HepG2 (cell line): Measurements from ENCODE around the gene PRSS21. TPM values are rescaled to one million over a fixed set of nuclear protein-coding genes. Genes with fewer than 3 reads are reported as not detected.
A peak's percentile ranks its signal among the peaks of the same experiment; 100 is the strongest.

ENCODE experiments used
- DR1 ChIP-seq: sonication (generic); formaldehyde crosslinking; IDR thresholded peaks from 2 replicates; pipeline ENCODE4 v1.8.0; 2021; ENCODE audit warnings: mild to moderate bottlenecking, missing genetic modification reagents, inconsistent platforms
- FOXK1 ChIP-seq: sonication (generic); formaldehyde crosslinking; IDR thresholded peaks from 2 replicates; pipeline ENCODE4 v1.4.0; 2020; ENCODE audit warnings: low read depth, missing genetic modification reagents, borderline replicate concordance
- GABPB1 ChIP-seq: IDR thresholded peaks from 2 replicates; pipeline ENCODE4 v1.6.1; 2016; ENCODE audit warnings: mild to moderate bottlenecking, missing genetic modification reagents, moderate library complexity, missing compliant biosample characterization
- HNRNPUL1 ChIP-seq: fragments of 200-400 bp; formaldehyde crosslinking; IDR thresholded peaks from 2 replicates; pipeline ENCODE4 v1.6.1; 2017; ENCODE audit warnings: low read depth, mild to moderate bottlenecking, low read length, moderate library complexity
- HOXA3 ChIP-seq: sonication (generic); formaldehyde crosslinking; IDR thresholded peaks from 2 replicates; pipeline ENCODE4 v1.5.0; 2020; ENCODE audit warnings: missing genetic modification reagents
- ISL2 ChIP-seq: sonication (generic); formaldehyde crosslinking; IDR thresholded peaks from 2 replicates; pipeline ENCODE4 v1.5.0; 2020; ENCODE audit warnings: missing genetic modification reagents
- JUNB ChIP-seq: sonication (generic); formaldehyde crosslinking; IDR thresholded peaks from 2 replicates; pipeline ENCODE4 v1.8.0; 2022; ENCODE audit warnings: missing genetic modification reagents, mild to moderate bottlenecking, borderline replicate concordance
- MEF2D ChIP-seq: sonication (generic); formaldehyde crosslinking; IDR thresholded peaks from 2 replicates; pipeline ENCODE4 v1.5.1; 2020; ENCODE audit warnings: mild to moderate bottlenecking, missing genetic modification reagents
- MYC ChIP-seq: sonication (generic); formaldehyde crosslinking; IDR thresholded peaks from 2 replicates; pipeline ENCODE4 v1.9.0; 2021; ENCODE audit warnings: missing genetic modification reagents, borderline replicate concordance
- NFKBIZ ChIP-seq: IDR thresholded peaks from 2 replicates; pipeline ENCODE4 v1.6.1; 2018; ENCODE audit warnings: missing genetic modification reagents, missing compliant biosample characterization
- NR2F1 ChIP-seq, 2 experiments: fragments of 450-650 bp in 1 of 2; formaldehyde crosslinking in 1 of 2; IDR thresholded peaks; 2 replicates each; pipeline versions ENCODE4 v1.5.0 to v1.6.1; 2016 to 2020; ENCODE audit warnings: mild to moderate bottlenecking in 1 of 2, missing compliant biosample characterization in 1 of 2, missing genetic modification reagents in 1 of 2, moderate library complexity in 1 of 2
- PLRG1 ChIP-seq: fragments of 450-650 bp; conservative IDR thresholded peaks from 2 replicates; pipeline ENCODE4 v1.6.1; 2016
- SMAD3 ChIP-seq: sonication (generic); formaldehyde crosslinking; IDR thresholded peaks from 2 replicates; pipeline ENCODE4 v1.4.0; 2020; ENCODE audit warnings: missing genetic modification reagents
- STAG1 ChIP-seq: sonication (generic); formaldehyde crosslinking; IDR thresholded peaks from 2 replicates; pipeline ENCODE4 v1.4.0; 2020; ENCODE audit warnings: missing genetic modification reagents
- THYN1 ChIP-seq: sonication (generic); formaldehyde crosslinking; IDR thresholded peaks from 2 replicates; pipeline ENCODE4 v1.8.1; 2023; ENCODE audit warnings: low read depth, mild to moderate bottlenecking, moderate library complexity, missing genetic modification reagents, borderline replicate concordance
- TOE1 ChIP-seq: sonication (generic); formaldehyde crosslinking; IDR thresholded peaks from 2 replicates; pipeline ENCODE4 v1.4.0; 2020; ENCODE audit warnings: mild to moderate bottlenecking, missing genetic modification reagents
- WIZ ChIP-seq: sonication (generic); formaldehyde crosslinking; IDR thresholded peaks from 2 replicates; pipeline ENCODE4 v1.5.1; 2020; ENCODE audit warnings: mild to moderate bottlenecking, missing genetic modification reagents
- ZFY ChIP-seq: sonication (generic); formaldehyde crosslinking; IDR thresholded peaks from 2 replicates; pipeline ENCODE4 v1.4.0; 2020; ENCODE audit warnings: missing genetic modification reagents
- ZNF180 ChIP-seq: sonication (generic); formaldehyde crosslinking; IDR thresholded peaks from 2 replicates; pipeline ENCODE4 v1.4.0; 2020; ENCODE audit warnings: low read depth, missing genetic modification reagents, borderline replicate concordance
- ZNF263 ChIP-seq: sonication (generic); formaldehyde crosslinking; IDR thresholded peaks from 2 replicates; pipeline ENCODE4 v1.4.0; 2020; ENCODE audit warnings: missing genetic modification reagents
- ZNF30 ChIP-seq: sonication (generic); formaldehyde crosslinking; IDR thresholded peaks from 2 replicates; pipeline ENCODE4 v1.5.0; 2020; ENCODE audit warnings: mild to moderate bottlenecking, missing genetic modification reagents
- ZSCAN20 ChIP-seq: sonication (generic); formaldehyde crosslinking; IDR thresholded peaks from 2 replicates; pipeline ENCODE4 v1.4.0; 2020; ENCODE audit warnings: missing genetic modification reagents, mild to moderate bottlenecking, borderline replicate concordance
- ZSCAN22 ChIP-seq: sonication (generic); formaldehyde crosslinking; IDR thresholded peaks from 2 replicates; pipeline ENCODE4 v1.4.0; 2020; ENCODE audit warnings: mild to moderate bottlenecking, missing genetic modification reagents
- polyA plus RNA-seq, 8 experiments: library from polyadenylated mRNA; depleted of rRNA in 3 of 8; stranded (reverse) in 7 of 8; unstranded in 1 of 8; fragments of >200 nt; fragmentation: Illumina TruSeq in 4 of 8; extraction: Trizol in 4 of 8; gene quantifications; 2 replicates each; pipeline versions ENCODE4 v1.2.1 to v1.2.3, GENCODE V29; 2011 to 2016; ENCODE audit warnings: low read depth in 4 of 8, missing spikeins in 1 of 8, mixed read lengths in 1 of 8; ENCODE audit not compliant: insufficient read depth in 1 of 8
- total RNA-seq, 5 experiments: library from RNA; depleted of rRNA; stranded (reverse); fragments of >200 nt; fragmentation: Illumina TruSeq; extraction: Trizol; gene quantifications; 2 replicates each; pipeline ENCODE4 v1.2.3, GENCODE V29; 2016; ENCODE audit warnings: low read depth in 1 of 5
- TF ChIP-seq, protein P1 (sequence below): sonication (generic); formaldehyde crosslinking; IDR thresholded peaks from 2 replicates; pipeline ENCODE4 v1.8.0; 2022; ENCODE audit warnings: low read depth, missing genetic modification reagents
- TF ChIP-seq, protein P2 (sequence below): sonication (generic); formaldehyde crosslinking; IDR thresholded peaks from 2 replicates; pipeline ENCODE4 v1.4.0; 2020; ENCODE audit warnings: missing genetic modification reagents
- TF ChIP-seq, protein P3 (sequence below): sonication (generic); formaldehyde crosslinking; IDR thresholded peaks from 2 replicates; pipeline ENCODE4 v1.4.0; 2020; ENCODE audit warnings: missing genetic modification reagents

PRSS21 gene
- total and polyA plus RNA-seq, 2 of the 13 experiments (the other 11 are each of a cell fraction or from before 2014, with no cell fraction given): not detected

DNA sequence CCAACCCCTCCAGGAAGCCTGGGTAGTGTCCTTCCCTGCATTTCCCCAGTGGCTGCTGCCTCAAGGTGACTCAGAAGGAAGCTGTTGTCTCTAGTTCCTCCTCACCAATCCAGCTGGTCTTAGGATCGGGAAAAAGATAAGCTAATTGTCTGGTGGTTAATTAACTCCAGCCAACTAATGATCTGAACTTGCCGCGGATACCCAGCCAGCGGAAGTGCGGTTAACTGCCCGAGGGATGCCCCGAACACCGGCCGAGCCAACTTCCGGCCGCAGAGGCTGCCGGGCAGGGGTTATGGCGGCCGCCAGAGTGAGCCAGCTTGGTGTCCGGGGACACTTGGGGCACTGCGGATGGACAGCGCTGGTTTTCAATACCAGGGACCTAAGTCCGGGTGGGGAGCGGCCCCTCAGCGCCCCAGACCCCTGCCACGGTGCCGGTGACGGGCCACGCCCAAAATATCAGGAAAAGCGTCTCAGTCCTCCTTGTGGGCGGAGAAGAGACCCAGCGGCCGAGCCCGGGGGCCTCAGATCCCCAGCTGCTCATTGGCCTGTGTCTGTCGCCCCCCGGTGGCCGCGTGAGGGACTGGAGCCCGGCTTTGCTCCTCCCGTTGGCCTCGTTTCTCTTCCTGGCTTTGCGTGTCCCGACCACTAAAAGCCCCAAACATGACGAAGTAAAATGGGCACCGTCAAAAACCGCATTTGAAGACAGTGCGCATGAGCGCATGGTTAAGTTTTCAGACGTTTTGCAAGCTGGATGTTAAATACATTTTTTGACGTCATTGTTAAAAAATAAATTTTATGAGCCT is 51.2 kb downstream of the PRSS21 start (continued):
- TF ChIP-seq ZNF180 (CRISPR knock-in tag) (no peak), PLRG1 (no peak), HOXA3 (CRISPR knock-in tag) (peak; percentile 92), ZSCAN22 (no peak), TOE1 (CRISPR knock-in tag) (peak; percentile 68), FOXK1 (CRISPR knock-in tag) (peak; percentile 73), MEF2D (CRISPR knock-in tag) (0 out of 2 replicates have a peak, but pooled peaks have one; percentile 58), ISL2 (CRISPR knock-in tag) (peak; percentile 39; the same call in 1 of the 2 replicates), NR2F1 (CRISPR knock-in tag; IDR thresholded peaks at IDR 0.05) (peak in 1 of 2 experiments; percentile 44; a peak in 2 of 4 replicates), GABPB1 (CRISPR knock-in tag) (peak; percentile 99), ZFY (CRISPR knock-in tag) (peak; percentile 82; the same call in 1 of the 2 replicates), STAG1 (CRISPR knock-in tag) (peak; percentile 87), SMAD3 (CRISPR knock-in tag) (peak; percentile 81), HNRNPUL1 (no peak), WIZ (CRISPR knock-in tag) (peak; percentile 97), ZSCAN20 (CRISPR knock-in tag) (0 out of 2 replicates have a peak, but pooled peaks have one; percentile 45), DR1 (CRISPR knock-in tag) (0 out of 2 replicates have a peak, but pooled peaks have one; percentile 41), ZNF30 (CRISPR knock-in tag) (peak; percentile 26; the same call in 1 of the 2 replicates), THYN1 (CRISPR knock-in tag) (no peak), MYC (CRISPR knock-in tag) (peak; percentile 68; the same call in 1 of the 2 replicates), ZNF263 (CRISPR knock-in tag) (peak; percentile 49; the same call in 1 of the 2 replicates), JUNB (CRISPR knock-in tag) (no peak), NFKBIZ (CRISPR knock-in tag) (0 out of 2 replicates have a peak, but pooled peaks have one; percentile 32)
- TF ChIP-seq, protein P1, sequence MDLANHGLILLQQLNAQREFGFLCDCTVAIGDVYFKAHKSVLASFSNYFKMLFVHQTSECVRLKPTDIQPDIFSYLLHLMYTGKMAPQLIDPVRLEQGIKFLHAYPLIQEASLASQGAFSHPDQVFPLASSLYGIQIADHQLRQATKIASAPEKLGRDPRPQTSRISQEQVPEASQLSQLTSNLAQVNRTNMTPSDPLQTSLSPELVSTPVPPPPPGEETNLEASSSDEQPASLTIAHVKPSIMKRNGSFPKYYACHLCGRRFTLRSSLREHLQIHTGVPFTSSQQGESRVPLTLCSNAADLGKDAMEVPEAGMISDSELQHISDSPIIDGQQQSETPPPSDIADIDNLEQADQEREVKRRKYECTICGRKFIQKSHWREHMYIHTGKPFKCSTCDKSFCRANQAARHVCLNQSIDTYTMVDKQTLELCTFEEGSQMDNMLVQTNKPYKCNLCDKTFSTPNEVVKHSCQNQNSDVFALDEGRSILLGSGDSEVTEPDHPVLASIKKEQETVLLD (CRISPR knock-in tag): peak; percentile 63
- TF ChIP-seq, protein P2, sequence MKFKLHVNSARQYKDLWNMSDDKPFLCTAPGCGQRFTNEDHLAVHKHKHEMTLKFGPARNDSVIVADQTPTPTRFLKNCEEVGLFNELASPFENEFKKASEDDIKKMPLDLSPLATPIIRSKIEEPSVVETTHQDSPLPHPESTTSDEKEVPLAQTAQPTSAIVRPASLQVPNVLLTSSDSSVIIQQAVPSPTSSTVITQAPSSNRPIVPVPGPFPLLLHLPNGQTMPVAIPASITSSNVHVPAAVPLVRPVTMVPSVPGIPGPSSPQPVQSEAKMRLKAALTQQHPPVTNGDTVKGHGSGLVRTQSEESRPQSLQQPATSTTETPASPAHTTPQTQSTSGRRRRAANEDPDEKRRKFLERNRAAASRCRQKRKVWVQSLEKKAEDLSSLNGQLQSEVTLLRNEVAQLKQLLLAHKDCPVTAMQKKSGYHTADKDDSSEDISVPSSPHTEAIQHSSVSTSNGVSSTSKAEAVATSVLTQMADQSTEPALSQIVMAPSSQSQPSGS (CRISPR knock-in tag): peak; percentile 57
- TF ChIP-seq, protein P3, sequence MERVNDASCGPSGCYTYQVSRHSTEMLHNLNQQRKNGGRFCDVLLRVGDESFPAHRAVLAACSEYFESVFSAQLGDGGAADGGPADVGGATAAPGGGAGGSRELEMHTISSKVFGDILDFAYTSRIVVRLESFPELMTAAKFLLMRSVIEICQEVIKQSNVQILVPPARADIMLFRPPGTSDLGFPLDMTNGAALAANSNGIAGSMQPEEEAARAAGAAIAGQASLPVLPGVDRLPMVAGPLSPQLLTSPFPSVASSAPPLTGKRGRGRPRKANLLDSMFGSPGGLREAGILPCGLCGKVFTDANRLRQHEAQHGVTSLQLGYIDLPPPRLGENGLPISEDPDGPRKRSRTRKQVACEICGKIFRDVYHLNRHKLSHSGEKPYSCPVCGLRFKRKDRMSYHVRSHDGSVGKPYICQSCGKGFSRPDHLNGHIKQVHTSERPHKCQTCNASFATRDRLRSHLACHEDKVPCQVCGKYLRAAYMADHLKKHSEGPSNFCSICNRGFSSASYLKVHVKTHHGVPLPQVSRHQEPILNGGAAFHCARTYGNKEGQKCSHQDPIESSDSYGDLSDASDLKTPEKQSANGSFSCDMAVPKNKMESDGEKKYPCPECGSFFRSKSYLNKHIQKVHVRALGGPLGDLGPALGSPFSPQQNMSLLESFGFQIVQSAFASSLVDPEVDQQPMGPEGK (CRISPR knock-in tag): peak; percentile 73
